NCI-H510A treated with DMSO at 0.1 percent for 48 hours (cell line): Measurements from ENCODE around the gene TULP4.
"Not testable (repeated sequence)": the region's sequence is repeated elsewhere in the genome, so short reads cannot be mapped to it uniquely, and the experiment has no call there.

ENCODE experiments used
- DNase-seq: peaks from one replicate; lab custom pipeline; 2025; lab: John Stamatoyannopoulos, UW

Gene TULP4

GRCh38 chr6:158295976-158296853 lies 16.1 kb upstream of the TULP4 start:
- not testable (repeated sequence) for DNase-seq

- DNase-seq, result not testable (repeated sequence)
Observed at GRCh38 chr6:158296854-158297324, 15.4 kb upstream of the TULP4 start.

GRCh38 chr6:158297657-158298056 lies 14.6 kb upstream of the TULP4 start:
- DNase-seq, result not testable (repeated sequence)

- not testable (repeated sequence) for DNase-seq
Observed at GRCh38 chr6:158300306-158301143, 11.7 kb upstream of the TULP4 start.

GRCh38 chr6:158301561-158301960 lies 10.7 kb upstream of the TULP4 start:
- DNase-seq, result not testable (repeated sequence)

GRCh38 chr6:158302195-158302796 lies 10.0 kb upstream of the TULP4 start:
- not testable (repeated sequence) for DNase-seq

GRCh38 chr6:158303210-158303731 lies 9.0 kb upstream of the TULP4 start:
- no peak for DNase-seq

GRCh38 chr6:158304254-158304653 lies 8.0 kb upstream of the TULP4 start:
- no peak for DNase-seq

- no peak for DNase-seq
Observed at GRCh38 chr6:158309814-158310213, 2.5 kb upstream of the TULP4 start.

- DNase-seq, result no peak
Observed at GRCh38 chr6:158311193-158311592, 1.1 kb upstream of the TULP4 start.

- DNase-seq, result no peak
Observed at GRCh38 chr6:158311626-158312025, 639 bp upstream of the TULP4 start.

- DNase-seq, result no peak
Observed at GRCh38 chr6:158312672-158313397, 570 bp downstream of the TULP4 start.

- no peak for DNase-seq
Observed at GRCh38 chr6:158313989-158314388, 1.7 kb downstream of the TULP4 start.

- no peak for DNase-seq
Observed at GRCh38 chr6:158314737-158315136, 2.5 kb downstream of the TULP4 start.

GRCh38 chr6:158316022-158316421 lies 3.8 kb downstream of the TULP4 start:
- no peak for DNase-seq

GRCh38 chr6:158321960-158322359 lies 9.7 kb downstream of the TULP4 start:
- no peak for DNase-seq

- no peak for DNase-seq
Observed at GRCh38 chr6:158322400-158322723, 10.1 kb downstream of the TULP4 start.

- DNase-seq, result no peak
Observed at GRCh38 chr6:158322724-158323560, 10.7 kb downstream of the TULP4 start.

- DNase-seq, result no peak
Observed at GRCh38 chr6:158323561-158323958, 11.3 kb downstream of the TULP4 start.

- DNase-seq, result no peak
Observed at GRCh38 chr6:158324136-158324535, 11.9 kb downstream of the TULP4 start.

- DNase-seq, result no peak
Observed at GRCh38 chr6:158327211-158327610, 14.9 kb downstream of the TULP4 start.
